Neural cell (in vitro differentiated cells): ENCODE data around the gene KLC4. TPM values are rescaled to one million over a fixed set of nuclear protein-coding genes. Genes with fewer than 3 reads are reported as not detected.

ENCODE experiments used
- H2AFZ ChIP-seq: fragments of 200-600, 300-800 bp; sonication (generic), shearing (Covaris generic); 2 replicates; pipeline ENCODE4 v1.6.0; 2014; ENCODE audit warnings: low read depth, mild to moderate bottlenecking, antibody characterized with exemption, low read length, moderate library complexity
- H3F3A ChIP-seq: fragments of 200-600 bp; shearing (Covaris generic); 2 replicates; pipeline ENCODE4 v1.6.1; 2016; ENCODE audit warnings: mild to moderate bottlenecking, moderate library complexity, mixed read lengths, antibody characterized with exemption, low read length; ENCODE audit not compliant: insufficient read depth, poor library complexity, severe bottlenecking
- H3K27ac ChIP-seq: fragments of 200-600, 300-800 bp; sonication (generic), shearing (Covaris generic); 2 replicates; pipeline ENCODE4 v1.5.1; 2014; ENCODE audit warnings: mild to moderate bottlenecking, low read length, moderate library complexity
- H3K27me3 ChIP-seq: fragments of 300-800, 200-600 bp; sonication (generic), shearing (Covaris generic); 2 replicates; pipeline ENCODE4 v1.6.0; 2014; ENCODE audit warnings: mild to moderate bottlenecking, low read depth, low read length, moderate library complexity; ENCODE audit not compliant: insufficient read depth
- H3K36me3 ChIP-seq: fragments of 300-800, 200-600 bp; sonication (generic), shearing (Covaris generic); 2 replicates; pipeline ENCODE4 v1.5.1; 2014; ENCODE audit warnings: mild to moderate bottlenecking, antibody characterized with exemption, low read length, moderate library complexity; ENCODE audit not compliant: insufficient read depth
- H3K4me2 ChIP-seq: fragments of 300-800, 200-600 bp; sonication (generic), shearing (Covaris generic); 2 replicates; pipeline ENCODE4 v1.6.0; 2014; ENCODE audit warnings: mild to moderate bottlenecking, low read length
- H3K4me3 ChIP-seq: fragments of 300-800, 200-600 bp; sonication (generic), shearing (Covaris generic); 2 replicates; pipeline ENCODE4 v1.5.1; 2014; ENCODE audit warnings: mild to moderate bottlenecking, low read length, moderate library complexity
- H3K79me2 ChIP-seq: fragments of 200-600 bp; shearing (Covaris generic); replicated peaks from 2 replicates; pipeline ENCODE4 v1.6.0; 2014; ENCODE audit warnings: mild to moderate bottlenecking, low read length, moderate library complexity; ENCODE audit not compliant: insufficient read depth
- H3K9ac ChIP-seq: fragments of 300-800, 200-600 bp; sonication (generic), shearing (Covaris generic); 2 replicates; pipeline ENCODE4 v1.6.1; 2016; ENCODE audit warnings: mild to moderate bottlenecking, low read length, mixed read lengths
- H3K9me2 ChIP-seq: fragments of 200-600 bp; shearing (Covaris generic); 2 replicates; pipeline ENCODE4 v1.6.1; 2016; ENCODE audit warnings: mild to moderate bottlenecking, low read length, mixed read lengths; ENCODE audit not compliant: insufficient read depth
- H3K9me3 ChIP-seq: fragments of 200-600, 300-800 bp; sonication (generic), shearing (Covaris generic); 2 replicates; pipeline ENCODE4 v1.6.1; 2016; ENCODE audit warnings: mild to moderate bottlenecking, mixed run types, low read length, moderate library complexity, mixed read lengths
- H4K20me1 ChIP-seq: fragments of 200-600 bp; shearing (Covaris generic); 2 replicates; pipeline ENCODE4 v1.6.1; 2016; ENCODE audit warnings: mild to moderate bottlenecking, mixed run types; ENCODE audit not compliant: insufficient read depth
- EP300 ChIP-seq: fragments of 450-650 bp; conservative IDR thresholded peaks from 2 replicates; pipeline ENCODE4 v1.6.1; 2014; ENCODE audit warnings: antibody characterized with exemption, mild to moderate bottlenecking, moderate library complexity; ENCODE audit not compliant: poor library complexity, severe bottlenecking
- EZH2 ChIP-seq: fragments of 200-600, 300-800 bp; shearing (Covaris generic), sonication (generic); IDR thresholded peaks from 2 replicates; pipeline ENCODE4 v1.6.1; 2014; ENCODE audit warnings: antibody characterized with exemption, low read length, borderline replicate concordance, mild to moderate bottlenecking; ENCODE audit not compliant: insufficient read depth, poor library complexity, severe bottlenecking
- MXI1 ChIP-seq: fragments of 450-650 bp; conservative IDR thresholded peaks from 2 replicates; pipeline ENCODE4 v1.6.1; 2014; ENCODE audit warnings: antibody characterized with exemption, mild to moderate bottlenecking; ENCODE audit not compliant: poor library complexity, severe bottlenecking
- POLR2AphosphoS5 ChIP-seq: IDR thresholded peaks from 2 replicates; pipeline ENCODE4 v1.6.1; 2012
- RAD21 ChIP-seq: fragments of 450-650 bp; conservative IDR thresholded peaks from 2 replicates; pipeline ENCODE4 v1.6.1; 2014; ENCODE audit warnings: antibody characterized with exemption, mild to moderate bottlenecking, moderate library complexity
- REST ChIP-seq: IDR thresholded peaks from 2 replicates; pipeline ENCODE4 v1.6.1; 2012; ENCODE audit warnings: borderline replicate concordance
- SMC3 ChIP-seq: fragments of 450-650 bp; conservative IDR thresholded peaks from 2 replicates; pipeline ENCODE4 v1.6.1; 2014; ENCODE audit warnings: antibody characterized with exemption, mild to moderate bottlenecking, moderate library complexity; ENCODE audit not compliant: poor library complexity
- TAF1 ChIP-seq: IDR thresholded peaks from 2 replicates; pipeline ENCODE4 v1.6.1; 2012; ENCODE audit warnings: low read depth
- polyA plus RNA-seq: library from polyadenylated mRNA; depleted of rRNA; stranded (reverse); fragments of >200 nt; gene quantifications from 2 replicates; pipeline ENCODE4 v1.2.3, GENCODE V29; 2014
- TF ChIP-seq, protein P1 (sequence below): fragments of 450-650 bp; IDR thresholded peaks from 2 replicates; pipeline ENCODE4 v1.5.1; 2014; ENCODE audit warnings: antibody characterized with exemption, mild to moderate bottlenecking, moderate library complexity; ENCODE audit not compliant: poor library complexity, severe bottlenecking

Gene KLC4
- polyA plus RNA-seq, 1 donor from 2014 or later: 75.3 TPM

- Histone ChIP-seq H3K9ac (no peak overlapping the region), H3K4me3 (no peak overlapping the region), H2AFZ (no peak overlapping the region), H3F3A (no peaks in the 10 kb centered on the region), H3K36me3 (no peaks in the 10 kb centered on the region), H3K79me2 (no peaks in the 10 kb centered on the region), H4K20me1 (no peaks in the 10 kb centered on the region), H3K27me3 (no peaks in the 10 kb centered on the region), H3K9me3 (no peaks in the 10 kb centered on the region), H3K9me2 (no peaks in the 10 kb centered on the region), H3K27ac (no peak overlapping the region), H3K4me2 (no peak overlapping the region)
- TF ChIP-seq, protein P1, sequence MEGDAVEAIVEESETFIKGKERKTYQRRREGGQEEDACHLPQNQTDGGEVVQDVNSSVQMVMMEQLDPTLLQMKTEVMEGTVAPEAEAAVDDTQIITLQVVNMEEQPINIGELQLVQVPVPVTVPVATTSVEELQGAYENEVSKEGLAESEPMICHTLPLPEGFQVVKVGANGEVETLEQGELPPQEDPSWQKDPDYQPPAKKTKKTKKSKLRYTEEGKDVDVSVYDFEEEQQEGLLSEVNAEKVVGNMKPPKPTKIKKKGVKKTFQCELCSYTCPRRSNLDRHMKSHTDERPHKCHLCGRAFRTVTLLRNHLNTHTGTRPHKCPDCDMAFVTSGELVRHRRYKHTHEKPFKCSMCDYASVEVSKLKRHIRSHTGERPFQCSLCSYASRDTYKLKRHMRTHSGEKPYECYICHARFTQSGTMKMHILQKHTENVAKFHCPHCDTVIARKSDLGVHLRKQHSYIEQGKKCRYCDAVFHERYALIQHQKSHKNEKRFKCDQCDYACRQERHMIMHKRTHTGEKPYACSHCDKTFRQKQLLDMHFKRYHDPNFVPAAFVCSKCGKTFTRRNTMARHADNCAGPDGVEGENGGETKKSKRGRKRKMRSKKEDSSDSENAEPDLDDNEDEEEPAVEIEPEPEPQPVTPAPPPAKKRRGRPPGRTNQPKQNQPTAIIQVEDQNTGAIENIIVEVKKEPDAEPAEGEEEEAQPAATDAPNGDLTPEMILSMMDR: no peak
- TF ChIP-seq RAD21 (no peak), MXI1 (no peak), SMC3 (no peak), POLR2AphosphoS5 (no peak), EP300 (no peak)
Measured at GRCh38 chr6:43107344-43108062, 48.1 kb downstream of the KLC4 start.

DNA sequence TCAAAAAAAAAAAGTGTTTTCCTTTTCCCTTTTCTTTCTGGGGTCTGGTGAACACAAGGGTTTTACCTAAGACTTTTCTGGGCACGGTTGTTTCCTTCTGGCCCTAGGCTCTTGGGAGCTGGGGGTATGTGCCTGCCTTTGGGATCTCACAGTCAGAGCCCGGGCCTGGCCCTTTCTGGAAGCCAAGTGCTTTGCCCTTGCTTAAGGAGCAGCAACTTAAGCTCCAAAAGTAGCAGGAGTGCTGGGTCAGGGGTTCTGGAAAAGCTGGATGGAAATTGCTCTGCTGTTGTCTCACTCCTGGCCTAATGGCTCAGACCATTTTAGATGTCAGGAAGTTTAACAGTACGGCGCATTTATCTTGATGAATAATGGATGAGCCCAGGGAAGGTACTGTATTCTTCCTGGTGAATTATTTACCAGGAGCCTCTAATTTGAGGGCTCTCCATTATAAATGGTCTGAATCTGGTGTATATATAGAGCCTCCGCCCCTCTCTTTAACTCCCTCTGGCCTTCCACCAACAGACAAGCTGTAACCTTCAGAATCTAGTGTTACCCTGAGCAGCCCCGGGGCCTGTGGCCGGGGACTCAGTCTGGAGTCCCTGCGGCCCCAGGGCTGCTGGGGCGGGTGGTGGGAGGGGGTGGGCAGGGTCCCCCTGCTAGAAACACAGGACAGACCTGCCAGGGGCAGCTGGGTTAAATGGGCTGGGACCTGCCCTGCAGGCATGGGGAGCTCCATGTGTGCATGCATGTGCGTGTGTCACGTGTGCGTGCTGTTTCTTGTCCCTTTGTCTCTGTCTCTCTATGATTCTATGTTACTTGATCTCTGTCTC is 54.2 kb downstream of the KLC4 start:
- Histone ChIP-seq H3K79me2 (no peaks in the 10 kb centered on the region), H3K9ac (peak overlapping the region; percentile 46), H4K20me1 (no peaks in the 10 kb centered on the region), H3K4me2 (no peak overlapping the region), H3K27me3 (no peaks in the 10 kb centered on the region), H3K27ac (peak overlapping the region; percentile 74), H3K36me3 (no peaks in the 10 kb centered on the region), H3K4me3 (peak overlapping the region; percentile 45), H3K9me3 (no peaks in the 10 kb centered on the region), H3K9me2 (no peaks in the 10 kb centered on the region), H3F3A (no peaks in the 10 kb centered on the region), H2AFZ (peak overlapping the region; percentile 29)
- no peak for TF ChIP-seq POLR2AphosphoS5
- TF ChIP-seq EP300: no peak
- TF ChIP-seq RAD21: no peak
- TF ChIP-seq REST: peak; percentile 21
- TF ChIP-seq, protein P1: no peak
- TF ChIP-seq MXI1: peak; percentile 34
- TF ChIP-seq TAF1: no peak
- no peak for TF ChIP-seq EZH2
- TF ChIP-seq SMC3: no peak
